H1 (cell line): ENCODE data around the gene NRL. TPM values are rescaled to one million over a fixed set of nuclear protein-coding genes. Genes with fewer than 3 reads are reported as not detected.

Source experiments
- CTCF ChIA-PET: fragments of 300-600 bp; sonication (Branson Sonifier 250); formaldehyde crosslinking; loops from one replicate; lab custom pipeline; 2021; ENCODE audit not compliant: partially characterized antibody; lab: Charles Lee
- POLR2A ChIA-PET: fragments of 300-600 bp; sonication (Branson Sonifier 250); formaldehyde crosslinking; loops from one replicate; lab custom pipeline; 2021; ENCODE audit warnings: inconsistent platforms; ENCODE audit not compliant: partially characterized antibody; lab: Charles Lee
- DNase-seq, 2 experiments: peaks; one replicate each; pipeline versions ENCODE4 v3.0.0 to v3.0.0-alpha.2; 2010 to 2022; ENCODE audit warnings: low spot score in 2 of 2, low read depth in 1 of 2, mixed read lengths in 1 of 2
- FAIRE-seq: peaks from 2 replicates; lab custom pipeline; 2011; peaks lifted over from hg19 to GRCh38; lab: Jason Lieb, UNC
- H2AFZ ChIP-seq: 2 replicates; pipeline ENCODE4 v1.8.1; 2012; ENCODE audit warnings: low read length, inconsistent platforms
- H2AK5ac ChIP-seq: 2 replicates; pipeline ENCODE4 v1.6.1; 2013; ENCODE audit warnings: low read depth, low read length
- H2BK120ac ChIP-seq: replicated peaks from 2 replicates; pipeline ENCODE3; 2013; ENCODE audit warnings: low read depth, low read length, inconsistent platforms
- H2BK12ac ChIP-seq: 2 replicates; pipeline ENCODE4 v1.6.1; 2013; ENCODE audit warnings: low read depth, low read length
- H2BK15ac ChIP-seq: 2 replicates; pipeline ENCODE4 v1.6.1; 2013; ENCODE audit warnings: low read length
- H2BK20ac ChIP-seq: 2 replicates; pipeline ENCODE4 v1.6.1; 2013; ENCODE audit warnings: low read length
- H2BK5ac ChIP-seq: 2 replicates; pipeline ENCODE4 v1.6.1; 2013; ENCODE audit warnings: low read depth, low read length
- H3K14ac ChIP-seq: 2 replicates; pipeline ENCODE4 v1.6.1; 2013; ENCODE audit warnings: inconsistent platforms; ENCODE audit not compliant: insufficient read length
- H3K18ac ChIP-seq: 2 replicates; pipeline ENCODE4 v1.6.1; 2013; ENCODE audit warnings: low read length; ENCODE audit errors: extremely low read depth
- H3K23ac ChIP-seq: 2 replicates; pipeline ENCODE4 v1.6.1; 2013; ENCODE audit warnings: inconsistent platforms; ENCODE audit not compliant: insufficient read length
- H3K23me2 ChIP-seq: 2 replicates; pipeline ENCODE4 v1.6.1; 2013; ENCODE audit warnings: low read depth, low read length
- H3K27ac ChIP-seq: 2 replicates; pipeline ENCODE4 v1.6.1; 2011; ENCODE audit warnings: low read depth, low read length, inconsistent platforms
- H3K27me3 ChIP-seq, 4 experiments: replicated peaks in 1 of 4; 1 replicate in 1 of 4; 2 replicates in 3 of 4; pipeline versions ENCODE4 v1.6.1 to v1.8.1; 2011 to 2013; ENCODE audit warnings: low read length in 3 of 4, mild to moderate bottlenecking in 3 of 4, inconsistent platforms in 2 of 4, mixed read lengths in 2 of 4, moderate library complexity in 1 of 4; ENCODE audit not compliant: control insufficient read depth in 3 of 4, insufficient read depth in 3 of 4; ENCODE audit errors: extremely low read depth in 1 of 4
- H3K36me3 ChIP-seq, 4 experiments: 2 replicates each; pipeline versions ENCODE4 v1.6.1 to v1.8.1; 2011 to 2013; ENCODE audit warnings: mild to moderate bottlenecking in 4 of 4, low read length in 3 of 4, moderate library complexity in 2 of 4, control low read depth in 1 of 4, inconsistent platforms in 1 of 4; ENCODE audit not compliant: insufficient read depth in 4 of 4, control insufficient read depth in 2 of 4
- H3K4ac ChIP-seq: replicated peaks from 2 replicates; pipeline ENCODE3; 2013; ENCODE audit warnings: low read length, low read depth, mixed read lengths, inconsistent platforms; ENCODE audit not compliant: insufficient read length
- H3K4me1 ChIP-seq, 4 experiments: replicated peaks in 1 of 4; 1 replicate in 1 of 4; 2 replicates in 3 of 4; pipeline versions ENCODE4 v1.6.1 to v1.8.1; 2011 to 2013; ENCODE audit warnings: low read length in 3 of 4, inconsistent platforms in 2 of 4, mixed read lengths in 1 of 4; ENCODE audit not compliant: insufficient read depth in 4 of 4, control insufficient read depth in 3 of 4
- H3K4me2 ChIP-seq, 2 experiments: 2 replicates each; pipeline versions ENCODE4 v1.6.1 to v1.8.1; 2011 to 2013; ENCODE audit warnings: low read depth in 2 of 2, low read length in 2 of 2, control low read depth in 1 of 2, inconsistent platforms in 1 of 2, mild to moderate bottlenecking in 1 of 2; ENCODE audit not compliant: insufficient read depth in 1 of 2
- H3K4me3 ChIP-seq, 4 experiments: fragments of 200-600, 300-600 bp in 1 of 4; sonication (generic), shearing (Covaris generic), sonication (Bioruptor Twin) in 1 of 4; 2 replicates each; pipeline versions ENCODE4 v1.5.1 to v1.8.1; 2011 to 2016; ENCODE audit warnings: low read length in 4 of 4, low read depth in 3 of 4, control low read depth in 2 of 4, inconsistent platforms in 2 of 4, mild to moderate bottlenecking in 2 of 4, mixed read lengths in 1 of 4, moderate library complexity in 1 of 4; ENCODE audit not compliant: insufficient read depth in 2 of 4; ENCODE audit errors: extremely low read depth in 1 of 4
- H3K56ac ChIP-seq: replicated peaks from 2 replicates; pipeline ENCODE3; 2013; ENCODE audit warnings: low read depth, mild to moderate bottlenecking, mixed read lengths, low read length, inconsistent platforms; ENCODE audit not compliant: insufficient read length
- H3K79me1 ChIP-seq: 2 replicates; pipeline ENCODE4 v1.6.1; 2013; ENCODE audit warnings: low read depth, low read length, control low read depth
- H3K79me2 ChIP-seq, 2 experiments: 2 replicates each; pipeline versions ENCODE4 v1.6.1 to v1.8.1; 2012 to 2013; ENCODE audit warnings: low read length in 2 of 2, mild to moderate bottlenecking in 2 of 2, inconsistent platforms in 1 of 2; ENCODE audit not compliant: insufficient read depth in 2 of 2, control insufficient read depth in 1 of 2
- H3K9ac ChIP-seq, 4 experiments: replicated peaks in 1 of 4; 1 replicate in 1 of 4; 2 replicates in 3 of 4; pipeline versions ENCODE4 v1.6.1 to v1.8.1; 2011 to 2013; ENCODE audit warnings: low read depth in 3 of 4, low read length in 3 of 4, control low read depth in 2 of 4, mild to moderate bottlenecking in 2 of 4, moderate library complexity in 2 of 4, inconsistent platforms in 1 of 4; ENCODE audit errors: extremely low read depth in 1 of 4
- H3K9me3 ChIP-seq, 2 experiments: 2 replicates each; pipeline versions ENCODE4 v1.6.1 to v1.8.1; 2012 to 2013; ENCODE audit warnings: mild to moderate bottlenecking in 2 of 2, moderate library complexity in 2 of 2, control low read depth in 1 of 2, inconsistent platforms in 1 of 2, low read depth in 1 of 2, low read length in 1 of 2, mixed read lengths in 1 of 2; ENCODE audit not compliant: insufficient read depth in 2 of 2
- H4K20me1 ChIP-seq, 2 experiments: replicated peaks in 1 of 2; 2 replicates each; pipeline versions ENCODE3 to v1.8.1; 2011 to 2013; ENCODE audit warnings: inconsistent platforms in 2 of 2, low read length in 2 of 2, mild to moderate bottlenecking in 1 of 2; ENCODE audit not compliant: insufficient read depth in 2 of 2, control insufficient read depth in 1 of 2
- H4K5ac ChIP-seq: 2 replicates; pipeline ENCODE4 v1.6.1; 2013; ENCODE audit warnings: low read length, low read depth, mixed read lengths, inconsistent platforms; ENCODE audit not compliant: insufficient read length
- H4K8ac ChIP-seq: 2 replicates; pipeline ENCODE4 v1.8.0; 2013; ENCODE audit warnings: mild to moderate bottlenecking, moderate library complexity, low read length, inconsistent platforms; ENCODE audit not compliant: insufficient read depth; ENCODE audit errors: extremely low read depth
- H4K91ac ChIP-seq: replicated peaks from 2 replicates; pipeline ENCODE3; 2013; ENCODE audit warnings: low read length, mixed read lengths, inconsistent platforms; ENCODE audit not compliant: insufficient read length
- WGBS, 2 experiments: shearing (Covaris generic) in 1 of 2; methylation state at CpG; one replicate each; pipeline versions ENCODE4 v1.1.6 to v1.1.7; 2013 to 2015; ENCODE audit warnings: low lambda C conversion rate in 2 of 2, mixed read lengths in 2 of 2, inconsistent platforms in 1 of 2, low coverage in 1 of 2, missing lambda C conversion rate in 1 of 2; ENCODE audit not compliant: insufficient replicate concordance in 2 of 2, insufficient coverage in 1 of 2, insufficient read length in 1 of 2; ENCODE audit errors: extremely low coverage in 1 of 2, missing lambda C conversion rate in 1 of 2; 5-methylcytosine and 5-hydroxymethylcytosine counted together
- polyA plus RNA-seq, 7 experiments: library from polyadenylated mRNA; depleted of rRNA in 3 of 7; stranded (reverse) in 5 of 7; unstranded in 2 of 7; fragments of >200 nt in 5 of 7; fragments of 200-250 nt in 2 of 7; gene quantifications; 1 replicate in 5 of 7; 2 replicates in 1 of 7; 4 replicates in 1 of 7; pipeline versions ENCODE4 v1.2.1 to v1.2.3, GENCODE V29; 2011 to 2013; ENCODE audit warnings: missing spikeins in 2 of 7, mixed read lengths in 2 of 7
- total RNA-seq: library from RNA; stranded (reverse); fragmentation: NEBNext Ultra II Directional; extraction: Animal tissue kit (Norgen Biotek cat#: 25700); gene quantifications from 2 replicates; pipeline ENCODE4 v1.2.1, GENCODE V29; 2021

NRL gene
- total and polyA plus RNA-seq, 2 of the 8 experiments (the other 6 are each of a cell fraction or from before 2014, with no cell fraction given), result 1.1 to 2.2 TPM

DNA sequence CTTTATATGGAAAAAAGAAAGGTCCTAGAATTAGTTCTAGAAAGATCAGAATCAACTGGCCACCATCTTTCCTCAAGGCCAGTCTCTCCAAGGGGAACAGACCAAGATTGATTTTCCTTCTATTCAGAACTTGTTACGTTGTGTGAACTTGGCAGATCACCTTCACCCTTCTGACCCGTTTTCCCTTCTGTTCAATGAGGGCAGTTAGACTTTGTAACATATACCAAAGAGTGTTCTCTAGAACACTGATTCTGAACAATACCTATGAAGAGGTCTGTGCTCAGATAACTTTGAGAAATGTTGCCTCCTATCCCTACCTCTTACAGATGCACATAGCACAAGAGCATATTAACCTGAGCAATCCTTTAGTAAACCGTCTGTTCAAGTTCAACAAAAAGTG, 31.3 kb downstream of the NRL start:
- CTCF ChIA-PET, result interaction anchor here (1.8 to 23.8 kb wide), 2 partner anchors 9 to 31 kb away, joined by 5 to 316 read pairs; partner anchors contain the start of genes DCAF11 and PCK2
- no peak overlapping the region for H3K56ac ChIP-seq
- no peak overlapping the region for H3K4me2 ChIP-seq
- no peak overlapping the region for H3K14ac ChIP-seq
- no peak overlapping the region for H2BK120ac ChIP-seq
- H3K23ac ChIP-seq, result no peak overlapping the region
- no peak overlapping the region for H2BK12ac ChIP-seq
- no peak overlapping the region for H2AK5ac ChIP-seq
- H3K27me3 ChIP-seq, result peaks cover 0 to 10% (median 7%) of the 10 kb centered on the region in 4 experiments; a peak in 5 of 7 replicates
- H4K5ac ChIP-seq, result no peak overlapping the region
- H3K4ac ChIP-seq, result no peak overlapping the region
- POLR2A ChIA-PET, result interaction anchor here (1.2 to 27.2 kb wide), 3 partner anchors 14 to 25 kb away, joined by 4 to 626 read pairs (median 24); partner anchors contain the start of gene PCK2
- H2AFZ ChIP-seq, result no peak overlapping the region
- H3K27ac ChIP-seq, result no peak overlapping the region
- no peak overlapping the region for H3K9ac ChIP-seq
- H4K20me1 ChIP-seq, result no peaks in the 10 kb centered on the region
- peaks cover 11% of the 10 kb centered on the region; the same call in 1 of the 2 replicates for H3K23me2 ChIP-seq
- no peak overlapping the region for H2BK20ac ChIP-seq
- 90% methylated on average over 3 of the region's 3 CpGs; no CpG with 5 or more reads in 1 of the 2 experiments for WGBS, 2 experiments
- no peak overlapping the region for H3K4me3 ChIP-seq
- H3K18ac ChIP-seq, result no peak overlapping the region
- DNase-seq (no peak), FAIRE-seq (no peak)
- H3K9me3 ChIP-seq, result no peaks in the 10 kb centered on the region
- H3K4me1 ChIP-seq, result peaks cover 0 to 17% (median 12%) of the 10 kb centered on the region in 4 experiments; a peak in 6 of 7 replicates
- H4K91ac ChIP-seq, result no peak overlapping the region
- H4K8ac ChIP-seq, result no peak overlapping the region
- H3K36me3 ChIP-seq, result no peaks in the 10 kb centered on the region
- H3K79me2 ChIP-seq, result no peaks in the 10 kb centered on the region
- H3K79me1 ChIP-seq, result no peaks in the 10 kb centered on the region
- 0 out of 2 replicates have a peak overlapping the region, but pooled peaks have one; percentile 18 for H2BK15ac ChIP-seq
- no peak overlapping the region for H2BK5ac ChIP-seq
